NAMALWA (cell line): ENCODE measurements around the gene PHC1.
"Not testable (repeated sequence)": the region's sequence is repeated elsewhere in the genome, so short reads cannot be mapped to it uniquely, and the experiment has no call there.

ENCODE experiments used
- DNase-seq: peaks from one replicate; pipeline ENCODE4 v3.0.0-alpha.2; 2015; ENCODE audit warnings: low spot score

Gene PHC1

DNA sequence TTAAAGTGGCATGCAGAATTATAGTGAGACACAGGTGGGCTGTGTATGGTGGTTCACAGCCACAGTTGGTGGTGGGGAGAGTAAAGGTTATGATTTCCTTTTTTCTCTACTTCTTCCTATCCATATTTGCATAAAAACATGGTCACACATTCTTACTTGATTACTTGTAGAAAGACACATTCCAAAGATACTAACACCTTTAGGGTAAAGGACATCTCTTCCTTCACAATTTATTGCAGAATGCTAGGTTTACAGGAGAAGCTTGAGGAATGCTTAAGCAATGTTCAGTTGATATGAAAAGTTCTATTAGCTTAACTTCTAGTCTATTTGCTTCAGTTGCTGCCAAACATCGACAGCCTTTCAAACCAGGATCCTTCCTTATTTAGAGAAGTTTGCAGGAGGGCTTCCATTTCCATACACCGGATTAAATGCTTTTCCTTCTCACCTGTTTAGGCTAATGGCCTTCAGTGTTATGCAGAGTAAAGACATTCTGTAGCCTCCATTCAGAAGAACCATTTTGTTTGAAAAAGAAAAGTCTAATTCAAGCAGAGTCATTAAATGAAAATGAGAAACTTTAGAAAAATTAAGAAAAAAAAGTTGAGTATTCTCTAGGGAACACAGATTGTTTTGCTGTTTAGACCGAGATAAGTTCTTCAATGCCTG, 2.6 kb upstream of the PHC1 start:
- DNase-seq, result peak; percentile 29

DNA sequence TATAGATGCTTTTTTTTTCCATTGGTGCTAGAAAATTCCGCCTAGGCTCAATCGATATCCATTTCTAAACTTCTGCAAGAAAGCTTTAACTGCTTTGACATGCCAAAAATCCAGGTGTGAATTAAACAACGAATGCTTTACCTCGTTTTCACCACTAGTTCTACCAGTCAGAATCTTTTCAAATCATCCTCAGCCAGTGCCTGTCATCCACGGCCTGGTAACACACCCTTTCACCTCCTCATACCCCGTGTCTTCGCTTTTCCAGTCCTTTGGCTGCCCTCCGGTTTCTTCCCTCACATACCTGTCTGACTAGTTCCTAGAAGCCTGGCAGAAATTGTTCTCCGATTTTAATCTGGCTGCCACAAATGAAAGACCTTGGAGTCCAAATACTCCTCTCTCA, 1.4 kb upstream of the PHC1 start:
- DNase-seq, result peak; percentile 72

DNA sequence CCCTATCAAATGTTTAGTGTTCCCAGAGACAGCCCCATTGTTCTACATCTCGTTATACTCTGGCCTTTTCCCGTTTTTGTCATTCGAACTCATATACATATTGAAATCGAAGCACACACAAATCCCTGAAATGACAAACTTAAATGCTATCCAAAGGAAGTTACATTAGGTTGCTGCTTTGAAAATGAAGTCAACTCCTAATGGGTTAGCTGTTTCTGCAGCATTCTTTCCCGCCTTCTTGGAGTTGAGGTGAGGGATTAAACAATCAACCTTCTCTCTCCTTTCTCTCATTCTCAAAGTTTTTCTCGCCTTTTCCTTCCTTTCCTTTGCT, 642 bp upstream of the PHC1 start:
- DNase-seq, result peak; percentile 31

DNA sequence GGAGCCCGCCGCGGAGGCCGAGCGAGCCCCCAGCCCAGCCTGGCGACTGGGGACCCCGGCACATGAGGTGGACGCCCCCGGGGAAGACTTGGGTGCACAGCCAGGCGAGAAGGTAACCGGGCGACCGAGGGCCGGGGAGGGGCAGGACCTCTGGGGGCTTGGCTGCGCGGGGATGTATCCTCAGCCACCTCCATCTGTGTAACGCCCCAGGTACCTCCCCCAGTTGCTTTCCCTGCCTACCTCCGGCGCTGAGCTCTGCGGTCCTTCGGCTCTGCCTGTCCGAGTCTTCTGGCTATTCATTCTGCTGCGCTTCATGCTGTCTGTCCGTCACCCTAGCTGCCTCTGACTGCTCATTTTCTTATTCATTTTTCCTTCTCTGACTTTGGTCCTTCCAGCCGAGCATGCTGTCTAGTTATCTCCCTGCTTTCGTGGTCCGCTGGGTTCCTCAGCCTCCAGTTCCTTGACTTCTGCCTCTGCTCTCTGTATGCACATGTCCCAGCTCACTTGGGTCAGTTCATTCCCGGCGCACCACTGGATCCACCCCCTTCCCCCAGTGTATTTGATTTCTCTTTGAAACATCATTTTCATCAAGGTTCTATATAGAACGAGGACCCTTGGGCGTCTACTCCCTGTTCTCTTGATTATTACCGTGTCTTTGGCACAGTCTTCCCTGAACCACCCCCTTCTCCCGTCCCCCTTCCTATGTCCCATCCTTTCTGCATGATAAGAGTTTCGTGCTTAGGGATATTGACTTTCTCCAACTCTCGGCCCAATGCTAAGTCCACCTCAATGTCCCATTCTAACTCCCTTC, 612 bp downstream of the PHC1 start:
- DNase-seq, result peak; percentile 72

DNA sequence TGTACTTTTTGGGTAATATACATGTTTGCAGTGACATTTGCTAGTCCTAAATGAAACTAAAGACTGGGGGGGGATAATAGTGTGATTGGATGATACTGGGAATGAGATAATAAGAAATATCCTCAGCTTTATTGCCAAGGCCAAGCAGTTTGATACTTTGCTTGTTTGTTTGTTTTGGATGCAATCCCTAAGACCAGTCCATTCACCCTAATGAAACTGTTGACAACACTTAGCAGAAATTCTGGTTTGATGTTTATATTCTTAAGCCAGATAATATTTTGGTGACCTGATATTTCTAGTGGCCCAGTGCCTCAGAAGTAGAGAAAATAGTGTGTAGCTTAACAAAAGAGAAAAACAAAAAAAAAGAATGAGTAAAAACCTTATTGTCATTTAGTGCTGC, 1.8 kb downstream of the PHC1 start:
- DNase-seq, result no peak

DNA sequence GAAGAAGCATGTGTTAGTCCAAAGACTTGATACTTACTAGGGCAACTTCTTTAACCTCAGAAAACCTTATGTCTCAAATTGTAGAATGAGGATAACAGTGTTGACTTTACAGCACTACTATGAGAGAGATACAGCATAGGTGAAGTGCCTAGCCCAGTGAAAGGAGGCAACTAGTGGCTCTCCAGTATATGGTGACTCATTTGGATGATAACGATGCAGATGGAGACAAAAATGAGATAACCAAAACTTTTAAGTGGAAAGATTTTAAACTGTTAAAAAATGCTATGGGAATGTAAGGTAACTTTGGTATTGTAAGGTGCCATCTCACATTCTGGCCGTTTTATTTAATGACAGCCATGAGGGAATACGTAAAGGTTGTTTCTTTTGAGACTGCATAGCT, 2.7 kb downstream of the PHC1 start:
- DNase-seq, result no peak

DNA sequence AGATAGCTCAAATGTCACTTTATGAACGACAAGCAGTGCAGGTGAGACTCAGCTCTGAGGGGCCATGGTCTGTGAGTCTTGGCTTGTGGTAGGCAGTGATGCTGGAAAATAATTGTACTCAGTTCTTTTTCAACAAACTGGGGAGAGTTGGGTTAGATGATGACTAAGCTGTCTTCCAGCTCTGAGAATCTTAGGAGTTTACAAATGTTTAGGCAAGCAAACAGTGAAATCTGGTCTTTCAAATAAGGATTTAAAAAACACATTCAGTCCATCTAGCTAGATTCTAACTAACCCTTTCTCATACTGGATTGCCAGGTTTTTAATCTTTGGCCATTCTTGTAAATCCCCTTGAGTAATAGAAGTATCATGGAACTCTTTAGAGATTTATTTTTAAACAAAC, 3.4 kb downstream of the PHC1 start:
- DNase-seq, result no peak

DNA sequence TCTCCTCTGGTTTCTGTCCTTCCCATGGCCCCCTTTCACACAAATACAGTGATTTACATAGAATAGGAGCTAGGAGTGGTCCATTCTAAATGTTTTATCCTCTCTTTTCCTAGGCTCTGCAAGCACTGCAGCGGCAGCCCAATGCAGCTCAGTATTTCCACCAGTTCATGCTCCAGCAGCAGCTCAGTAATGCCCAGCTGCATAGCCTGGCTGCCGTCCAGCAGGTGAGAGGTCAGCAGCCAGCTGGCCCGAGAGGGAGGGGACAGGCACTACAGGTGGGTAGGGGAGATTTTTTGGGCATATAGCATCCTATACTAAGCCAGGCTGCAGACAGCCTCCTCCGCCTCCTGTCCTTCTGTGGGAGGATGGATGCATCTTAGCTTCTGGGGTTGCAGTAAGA, 5.3 kb downstream of the PHC1 start:
- not testable (repeated sequence) for DNase-seq

DNA sequence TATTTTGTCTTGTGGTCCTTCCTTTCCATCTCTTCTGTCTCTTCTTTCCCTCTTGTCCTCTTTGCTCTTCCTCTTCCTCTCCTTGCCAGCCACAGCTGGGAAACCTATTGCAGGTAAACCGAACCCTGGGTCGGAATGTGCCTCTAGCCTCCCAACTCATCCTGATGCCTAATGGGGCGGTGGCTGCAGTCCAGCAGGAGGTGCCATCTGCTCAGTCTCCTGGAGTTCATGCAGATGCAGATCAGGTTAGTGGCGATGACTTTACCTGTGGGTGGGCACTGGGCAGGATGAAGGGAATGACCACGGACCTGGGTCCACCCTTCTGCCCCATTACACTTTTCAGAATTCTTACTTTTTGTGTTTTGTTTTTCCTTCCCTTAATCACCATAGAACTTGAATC, 8.2 kb downstream of the PHC1 start:
- DNase-seq, result no peak

DNA sequence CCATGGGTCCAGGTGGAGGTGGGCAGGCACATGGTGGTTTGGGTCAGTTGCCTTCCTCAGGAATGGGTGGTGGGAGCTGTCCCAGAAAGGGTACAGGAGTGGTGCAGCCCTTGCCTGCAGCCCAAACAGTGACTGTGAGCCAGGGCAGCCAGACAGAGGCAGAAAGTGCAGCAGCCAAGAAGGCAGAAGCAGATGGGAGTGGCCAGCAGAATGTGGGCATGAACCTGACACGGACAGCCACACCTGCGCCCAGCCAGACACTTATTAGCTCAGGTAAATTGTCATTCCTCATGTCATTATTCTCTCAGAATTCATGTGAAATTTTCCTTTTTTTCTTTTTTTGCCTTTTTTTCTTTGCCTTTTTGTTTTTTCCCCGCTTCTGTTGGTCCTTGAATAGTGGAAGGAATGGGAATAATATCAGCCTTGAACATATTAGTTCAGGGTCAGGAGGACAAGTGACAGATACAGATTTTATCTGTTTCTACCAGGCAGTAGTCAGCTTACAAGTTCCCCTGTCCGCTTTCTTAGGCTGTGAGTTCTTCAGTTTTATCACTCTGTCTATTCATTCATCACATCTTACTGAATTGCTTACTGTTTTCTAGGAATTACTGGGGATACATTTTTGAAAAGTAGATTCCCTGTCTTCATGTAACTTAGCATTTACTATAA, 16.5 kb downstream of the PHC1 start:
- not testable (repeated sequence) for DNase-seq

DNA sequence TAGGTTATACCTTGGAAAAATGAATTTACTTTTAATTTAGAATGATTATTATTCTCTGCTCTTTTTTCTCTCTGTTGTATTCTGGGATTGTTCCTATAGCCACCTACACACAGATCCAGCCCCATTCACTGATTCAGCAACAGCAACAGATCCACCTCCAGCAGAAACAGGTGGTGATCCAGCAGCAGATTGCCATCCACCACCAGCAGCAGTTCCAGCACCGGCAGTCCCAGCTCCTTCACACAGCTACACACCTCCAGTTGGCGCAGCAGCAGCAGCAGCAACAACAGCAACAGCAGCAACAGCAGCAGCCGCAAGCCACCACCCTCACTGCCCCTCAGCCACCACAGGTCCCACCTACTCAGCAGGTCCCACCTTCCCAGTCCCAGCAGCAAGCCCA, 18.2 kb downstream of the PHC1 start:
- not testable (repeated sequence) for DNase-seq

DNA sequence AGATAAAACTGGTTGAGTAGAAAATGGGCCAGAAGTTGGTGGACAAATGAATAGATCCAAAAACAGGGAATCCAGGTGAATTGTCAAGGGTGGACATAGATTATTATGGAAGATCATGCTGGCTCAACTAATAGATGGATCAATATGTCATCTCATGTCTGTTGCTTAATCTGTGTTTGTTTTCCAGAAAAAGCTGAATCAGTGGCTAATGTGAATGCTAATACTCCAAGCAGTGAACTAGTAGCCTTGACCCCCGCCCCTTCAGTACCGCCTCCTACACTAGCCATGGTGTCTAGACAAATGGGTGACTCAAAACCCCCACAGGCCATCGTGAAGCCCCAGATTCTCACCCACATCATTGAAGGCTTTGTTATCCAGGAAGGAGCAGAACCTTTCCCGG, 19.8 kb downstream of the PHC1 start:
- not testable (repeated sequence) for DNase-seq

DNA sequence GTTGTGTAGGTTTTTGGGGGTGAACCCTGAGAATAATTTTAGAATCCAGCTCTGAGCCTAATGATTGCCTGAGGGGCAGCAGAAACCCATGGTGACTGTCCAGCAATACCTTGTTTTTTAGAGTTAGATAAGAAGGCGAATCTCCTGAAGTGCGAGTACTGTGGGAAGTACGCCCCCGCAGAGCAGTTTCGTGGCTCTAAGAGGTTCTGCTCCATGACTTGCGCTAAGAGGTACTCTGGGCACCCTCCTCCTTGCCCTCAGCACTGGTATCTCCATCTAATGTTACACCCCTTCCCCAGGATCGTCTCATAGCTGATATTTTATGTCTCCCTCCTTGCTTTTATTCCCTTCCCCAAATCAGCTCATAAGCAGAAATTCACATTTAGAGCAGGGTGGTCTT, 22.4 kb downstream of the PHC1 start:
- DNase-seq, result no peak

DNA sequence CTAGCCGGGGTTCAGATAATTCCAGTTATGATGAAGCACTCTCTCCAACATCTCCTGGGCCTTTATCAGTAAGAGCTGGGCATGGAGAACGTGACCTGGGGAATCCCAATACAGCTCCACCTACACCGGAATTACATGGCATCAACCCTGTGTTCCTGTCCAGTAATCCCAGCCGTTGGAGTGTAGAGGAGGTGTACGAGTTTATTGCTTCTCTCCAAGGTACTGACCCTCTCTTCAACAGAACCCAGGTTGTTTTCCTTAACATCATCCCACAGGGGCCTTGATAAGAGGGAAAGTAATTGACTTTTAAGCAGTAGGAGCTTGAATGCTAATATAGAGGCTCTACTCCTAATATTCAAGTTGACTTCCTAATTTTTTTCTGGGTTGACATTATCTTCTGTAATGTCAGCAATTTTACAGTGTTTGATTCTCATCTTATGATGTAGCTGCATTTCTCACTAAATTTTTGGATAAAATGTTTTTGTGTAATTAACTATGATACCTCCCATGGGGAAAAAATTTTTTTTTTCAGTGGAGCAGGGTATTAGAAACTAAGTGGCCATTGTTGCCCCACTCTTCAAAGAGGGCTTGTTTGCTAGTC, 23.6 kb downstream of the PHC1 start:
- not testable (repeated sequence) for DNase-seq

DNA sequence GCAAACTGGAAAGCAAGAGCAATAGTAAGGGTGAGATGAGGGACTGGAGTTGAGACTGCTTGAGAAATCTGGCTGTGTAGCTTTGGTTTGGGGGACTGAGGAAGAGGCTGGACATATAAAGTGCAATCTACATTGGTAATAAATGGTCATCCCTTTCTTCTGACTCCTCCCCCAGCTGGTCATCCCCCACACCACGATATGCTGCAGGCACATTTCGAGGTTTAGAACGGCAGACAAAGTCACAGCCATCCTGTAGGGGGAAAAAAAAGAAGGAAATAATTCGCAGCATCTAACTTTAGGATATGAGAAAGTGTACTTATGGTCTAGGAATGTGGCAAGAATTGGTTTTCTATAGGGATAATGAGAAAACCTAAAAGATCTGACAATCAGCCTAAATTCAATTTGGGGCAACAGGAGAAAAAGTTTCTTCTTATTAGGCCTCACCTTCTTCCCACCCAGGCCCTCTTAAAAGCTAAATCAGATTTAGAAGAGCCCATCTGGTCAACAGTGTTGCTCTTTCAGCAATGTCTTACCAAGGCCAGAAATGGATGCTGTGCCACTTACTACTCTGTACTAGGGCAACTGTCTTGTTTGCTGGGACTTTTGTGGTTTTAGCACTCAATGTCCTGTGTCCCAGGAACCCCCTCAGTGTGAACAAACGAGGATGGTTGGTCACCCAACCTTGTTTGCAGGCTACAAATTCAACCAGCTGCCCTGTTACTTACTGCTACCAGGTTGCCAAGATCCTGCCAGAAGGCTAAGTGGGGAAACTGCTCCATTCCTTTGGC, 27.6 kb downstream of the PHC1 start:
- DNase-seq, result no peak

DNA sequence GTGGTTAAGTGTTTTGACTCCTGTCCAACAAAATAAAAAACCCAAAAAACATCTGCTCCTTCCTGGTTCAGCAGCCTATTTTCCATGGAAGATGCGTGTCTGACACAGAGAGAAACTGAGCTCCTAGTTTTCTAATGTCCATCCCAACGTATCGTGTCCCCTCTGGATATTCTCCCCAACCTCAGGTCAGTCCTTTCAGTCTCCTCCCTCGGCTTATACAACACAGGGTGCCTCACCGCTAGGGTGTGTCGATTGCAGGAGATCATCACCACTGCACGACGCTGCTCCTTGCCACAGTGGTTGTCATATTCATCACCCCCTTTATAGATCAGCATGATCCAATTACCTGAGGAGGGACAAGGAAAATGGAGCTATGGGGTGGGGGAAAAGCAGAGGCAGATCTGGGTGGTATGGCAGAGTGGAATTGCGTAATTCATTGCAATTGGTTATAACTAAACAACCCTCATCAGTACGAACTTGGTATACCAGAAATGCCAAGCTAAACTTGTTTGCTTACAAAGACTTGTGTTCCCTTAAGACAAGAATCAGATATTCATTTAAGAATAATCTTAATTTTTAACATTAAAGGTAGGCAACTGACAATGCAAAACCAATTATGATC, 29.4 kb downstream of the PHC1 start:
- no peak for DNase-seq

DNA sequence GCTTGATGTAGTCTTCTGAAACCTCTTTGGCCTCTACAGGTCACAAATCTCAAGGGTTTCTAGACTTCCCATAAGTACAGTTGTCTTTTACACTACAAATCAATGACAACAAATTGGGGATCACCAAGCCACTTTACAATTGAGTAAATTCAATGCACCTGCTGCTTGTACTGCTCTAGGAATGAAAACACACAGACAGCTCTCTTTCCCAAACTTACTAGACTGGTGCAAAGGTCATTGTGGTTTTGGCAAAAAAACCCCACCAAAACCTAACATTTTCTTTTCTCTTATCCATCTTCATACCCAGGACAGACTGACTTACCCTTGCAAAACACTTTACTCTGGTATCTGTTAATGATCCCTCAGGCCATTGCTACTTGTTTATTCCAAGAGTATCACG, 32.4 kb downstream of the PHC1 start:
- DNase-seq, result no peak

DNA sequence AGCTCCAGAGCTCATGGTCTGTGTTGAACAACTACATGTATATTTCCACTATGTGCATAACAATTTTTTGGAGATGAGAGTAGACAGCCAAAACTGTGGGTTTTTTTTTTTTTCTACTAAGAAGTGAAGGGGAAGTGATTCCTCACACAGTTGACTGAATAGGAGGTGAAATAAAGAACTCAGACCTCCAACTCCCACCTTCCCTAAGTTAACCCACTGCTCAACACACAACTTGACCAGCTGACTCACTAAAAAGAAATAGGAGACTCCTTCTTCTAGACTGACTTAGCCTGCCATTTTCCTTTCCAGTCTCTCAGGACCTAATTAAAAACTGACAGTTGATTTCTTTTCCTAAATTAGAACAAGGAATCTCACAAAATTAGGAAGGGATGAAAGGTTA, 33.4 kb downstream of the PHC1 start:
- DNase-seq, result peak; percentile 40

DNA sequence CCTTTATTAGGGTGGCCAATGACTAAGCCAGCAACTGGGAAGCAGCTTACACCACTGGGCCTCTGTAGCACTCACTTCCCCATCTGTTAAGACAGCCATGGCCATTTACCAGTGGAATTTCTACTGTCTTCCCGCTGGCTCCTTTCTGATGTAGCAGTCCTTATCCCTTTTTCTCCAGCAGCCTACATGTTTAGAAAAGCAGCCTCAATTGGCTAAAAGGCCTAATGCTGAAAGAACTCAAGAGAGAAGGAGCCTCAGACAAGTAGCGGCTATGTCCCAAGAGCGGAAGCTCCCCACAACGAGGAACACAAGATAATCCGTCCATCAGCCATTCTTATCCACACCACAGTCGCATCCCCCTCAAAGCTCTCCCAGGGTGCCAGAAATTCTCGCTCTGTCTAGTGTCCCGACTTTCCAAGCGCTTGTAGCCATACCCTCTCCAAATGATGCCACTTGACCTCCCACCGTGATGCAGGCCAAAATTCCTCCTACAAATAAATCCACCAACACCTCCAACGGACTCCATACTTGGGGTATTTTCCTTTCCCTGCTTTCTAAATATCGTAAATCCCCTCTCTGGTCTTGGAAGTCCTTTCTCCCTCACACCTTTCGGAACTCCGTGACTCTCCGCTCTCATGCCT, 34.5 kb downstream of the PHC1 start:
- peak; percentile 66 for DNase-seq

DNA sequence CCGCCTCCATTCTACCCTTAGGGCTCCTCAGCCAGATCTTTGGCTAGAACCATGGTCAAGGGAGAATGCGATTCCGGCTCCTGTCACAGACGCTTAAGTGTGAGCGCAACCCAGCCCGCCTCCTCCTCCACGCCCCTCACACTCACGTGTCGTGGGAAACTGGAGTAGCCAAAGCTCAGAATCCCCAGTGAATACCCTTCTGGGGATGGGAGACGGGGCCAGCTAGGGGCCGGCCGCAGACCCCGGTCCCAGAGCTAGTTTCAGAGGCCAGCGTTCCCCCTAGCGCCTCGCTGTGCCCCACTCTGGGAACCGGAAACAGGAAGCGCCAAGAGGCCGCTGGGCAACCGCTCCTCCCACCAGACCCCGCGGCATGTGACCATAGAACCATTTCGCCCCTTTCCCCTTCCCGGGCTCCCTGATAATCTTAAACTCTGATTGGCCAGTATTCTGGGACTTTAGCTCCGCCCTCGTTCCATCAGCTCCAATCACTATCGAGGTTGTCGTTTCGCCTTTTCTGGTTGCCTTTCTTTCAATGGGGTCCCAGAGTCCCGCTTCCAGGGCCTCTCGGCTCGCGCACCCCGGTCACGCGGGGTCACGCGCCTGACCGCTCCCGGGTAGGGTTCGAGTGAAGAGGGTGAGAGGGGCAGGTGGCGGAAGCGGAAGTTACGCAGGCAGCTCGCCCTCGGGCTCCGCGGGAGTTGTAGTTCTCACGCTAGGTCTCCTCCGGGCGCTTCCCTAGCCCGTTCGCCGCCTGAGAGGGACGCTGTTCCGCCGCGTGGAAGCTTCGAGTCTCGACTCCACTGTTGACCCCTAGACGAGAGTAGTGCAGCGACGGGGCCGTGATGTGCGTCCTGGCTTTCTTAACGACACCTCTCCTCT, 35.3 kb downstream of the PHC1 start, which contains the start of gene M6PR:
Gene M6PR, minus strand, starts transcription at position 304 of the 879 bp plus-strand sequence. CDS start 3,241 bp downstream, outside the sequence.
- peak; percentile 100 for DNase-seq
